ENCODE results near the gene VENTX. TPM values are rescaled to one million over a fixed set of nuclear protein-coding genes. Genes with fewer than 3 reads are reported as not detected.
A peak's percentile ranks its signal among the peaks of the same experiment; 100 is the strongest.

VENTX gene
- total RNA-seq, 1 donor from 2014 or later = not detected

DNA sequence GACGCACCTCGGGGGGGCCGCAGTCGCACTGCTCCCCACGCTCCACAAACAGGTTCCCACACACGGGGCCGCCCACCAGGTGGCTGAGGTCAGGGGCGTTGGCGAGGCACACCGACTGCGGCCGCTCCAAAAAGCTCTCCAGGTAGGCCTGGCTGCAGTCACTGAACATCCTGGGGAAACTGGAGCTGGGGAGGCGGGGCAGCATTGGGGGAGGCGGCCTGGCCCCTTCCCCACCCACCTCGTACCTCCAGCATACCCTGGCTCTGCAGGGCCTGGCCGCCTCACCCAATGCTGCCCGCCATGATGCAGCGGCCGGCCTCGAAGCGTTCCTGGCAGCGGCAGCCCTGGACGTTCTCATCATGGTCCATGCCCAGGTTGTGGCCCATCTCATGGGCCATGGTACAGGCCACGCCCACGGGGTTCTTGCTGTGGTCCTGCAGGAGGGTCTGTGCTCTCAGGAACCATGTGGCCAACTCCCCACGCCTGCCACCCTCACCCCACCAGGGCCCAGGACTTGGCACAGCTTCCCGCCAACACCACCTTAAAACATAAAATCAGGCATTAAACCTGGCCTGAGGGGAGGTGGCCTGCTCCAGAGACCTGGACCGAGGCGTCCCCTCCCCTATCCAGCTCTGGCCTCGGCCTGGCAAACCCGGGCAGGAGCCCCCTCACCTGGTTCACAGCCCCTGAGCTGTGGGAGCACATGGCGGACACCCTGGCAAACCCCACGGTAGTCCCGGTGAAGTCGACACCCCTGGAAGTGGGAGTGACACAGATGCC, 34.1 kb downstream of the VENTX start:
- no peak for DNase-seq (ENCODE audit: low spot score)

DNA sequence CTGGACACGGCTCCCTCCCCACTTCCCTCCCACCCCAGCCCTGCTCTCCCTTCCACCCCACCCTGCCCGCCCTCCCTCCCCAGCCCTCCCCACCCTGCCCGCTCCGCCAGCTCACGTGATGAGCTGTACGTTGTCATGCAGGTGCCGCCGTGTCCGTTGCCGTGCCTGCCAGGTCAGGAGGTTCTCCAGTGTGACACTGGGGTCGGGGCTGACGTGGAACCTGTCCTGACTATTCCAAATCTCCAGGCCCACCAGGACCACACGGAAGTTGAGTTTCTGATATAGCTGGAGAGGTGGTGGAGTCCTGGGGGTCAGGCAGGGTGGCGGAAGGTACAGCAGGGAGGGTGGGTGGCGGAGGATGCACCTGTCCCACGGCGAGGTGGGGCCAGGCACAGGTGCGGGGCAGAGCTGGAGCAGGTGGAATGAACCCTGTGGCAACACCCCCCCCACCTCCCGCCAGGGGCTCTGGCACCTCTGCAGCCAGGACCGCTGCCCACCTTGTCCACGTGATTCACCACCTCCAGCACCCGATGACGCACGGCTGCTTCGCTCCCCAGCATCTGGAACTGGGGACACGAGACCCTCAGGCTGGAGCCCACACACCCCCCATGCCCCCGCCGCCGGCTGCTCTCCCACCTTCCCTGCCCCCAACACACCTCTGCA, 34.8 kb downstream of the VENTX start:
- no peak for DNase-seq (ENCODE audit: low spot score)

DNA sequence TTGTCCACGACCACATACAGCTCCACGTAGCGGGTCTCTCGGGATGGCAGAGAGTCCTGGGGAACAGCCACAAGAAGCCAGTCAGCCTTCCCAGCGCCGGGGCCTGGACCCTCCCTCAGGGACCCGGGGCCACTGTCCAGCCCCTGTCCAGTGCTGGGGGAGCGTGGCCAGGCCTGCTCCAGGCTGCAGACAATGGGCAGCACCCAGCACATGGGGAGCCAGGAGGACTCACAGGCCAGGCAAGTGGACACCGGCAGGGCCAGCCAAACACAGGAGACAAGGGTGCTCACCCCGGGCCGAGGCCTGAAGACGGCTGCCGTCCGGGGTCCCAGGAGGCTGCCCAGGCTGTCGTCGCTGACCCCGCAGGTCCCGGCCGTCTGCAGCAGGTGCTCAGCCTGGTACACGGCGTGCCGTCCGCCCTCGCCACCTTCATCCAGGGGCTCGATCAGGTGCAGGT, 35.3 kb downstream of the VENTX start:
- DNase-seq (ENCODE audit: low spot score) = no peak

DNA sequence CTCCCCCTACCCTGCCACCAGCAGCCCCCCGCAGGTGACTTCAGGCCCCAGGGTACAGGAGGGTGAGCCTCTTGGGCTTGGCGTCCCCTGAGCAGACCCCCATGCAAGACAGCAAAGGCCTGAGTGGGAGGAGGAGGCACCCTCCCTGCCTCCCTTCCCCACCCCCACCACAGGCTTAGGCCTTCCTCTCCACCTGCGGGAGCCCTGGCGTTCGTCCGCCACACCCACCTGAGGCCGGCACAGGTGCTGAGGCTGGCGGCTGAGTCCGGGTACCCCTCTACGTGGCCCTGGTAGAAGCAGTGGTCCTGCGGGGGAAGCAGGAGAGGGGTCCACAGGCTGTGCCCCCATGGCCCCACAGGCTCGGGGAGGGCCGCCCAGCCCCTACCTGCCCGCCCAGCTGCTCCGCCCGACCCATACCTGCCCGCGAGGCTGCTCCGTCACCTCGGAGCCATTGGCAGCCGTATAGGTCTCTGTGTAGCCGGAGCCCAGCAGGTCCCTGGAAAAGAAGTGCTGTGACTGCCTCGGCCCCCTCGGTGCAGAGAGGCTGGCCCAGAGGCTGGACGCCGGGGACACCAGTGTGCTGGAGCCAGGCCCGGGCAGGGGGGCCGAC, 36.0 kb downstream of the VENTX start:
- no peak for DNase-seq (ENCODE audit: low spot score)

DNA sequence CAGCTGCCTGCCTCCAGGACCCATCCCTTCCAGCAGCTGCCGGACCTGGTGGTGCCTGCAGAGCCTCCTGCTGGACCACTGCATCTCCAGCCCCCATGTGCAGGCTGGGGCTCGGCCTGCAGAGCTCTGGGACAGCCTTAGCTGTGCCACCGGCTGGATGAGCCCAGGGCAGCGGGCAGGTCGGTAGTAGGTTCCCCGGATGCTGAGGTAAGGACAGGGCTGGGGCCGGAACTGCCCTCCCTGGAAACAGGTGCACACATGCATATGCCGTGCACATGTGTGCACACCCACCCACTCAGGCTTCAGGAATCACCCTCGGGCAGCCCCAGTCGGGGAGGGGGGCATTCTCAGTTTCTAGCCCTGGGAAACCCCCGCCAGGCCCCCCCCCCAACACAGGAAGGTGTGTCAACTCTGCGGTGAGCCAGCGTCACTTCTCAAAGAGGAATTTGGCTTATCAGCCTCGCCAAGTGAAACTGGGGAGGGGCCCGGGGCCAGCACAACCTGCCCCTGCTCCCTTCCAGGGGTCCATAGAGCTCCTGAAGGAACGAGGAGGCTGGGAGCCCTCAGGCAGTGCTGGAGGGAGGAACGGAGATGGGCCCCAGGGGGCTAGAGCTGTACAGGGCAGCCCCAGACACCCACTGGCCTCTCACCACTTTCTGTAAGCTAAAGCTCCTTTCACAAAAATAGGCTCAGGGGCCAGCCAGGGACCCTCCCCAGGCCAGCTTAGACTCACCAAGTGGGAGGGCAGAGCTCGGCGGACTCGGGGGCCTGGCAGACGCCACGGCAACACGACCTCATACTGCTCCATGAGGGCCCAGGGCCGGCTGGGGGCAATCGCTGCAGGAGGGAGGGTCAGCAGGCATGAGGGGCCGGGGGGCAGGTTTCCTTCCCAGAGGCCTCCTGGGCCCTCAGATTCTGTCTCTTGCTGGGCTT, 37.4 kb downstream of the VENTX start:
- DNase-seq (ENCODE audit: low spot score) = no peak

DNA sequence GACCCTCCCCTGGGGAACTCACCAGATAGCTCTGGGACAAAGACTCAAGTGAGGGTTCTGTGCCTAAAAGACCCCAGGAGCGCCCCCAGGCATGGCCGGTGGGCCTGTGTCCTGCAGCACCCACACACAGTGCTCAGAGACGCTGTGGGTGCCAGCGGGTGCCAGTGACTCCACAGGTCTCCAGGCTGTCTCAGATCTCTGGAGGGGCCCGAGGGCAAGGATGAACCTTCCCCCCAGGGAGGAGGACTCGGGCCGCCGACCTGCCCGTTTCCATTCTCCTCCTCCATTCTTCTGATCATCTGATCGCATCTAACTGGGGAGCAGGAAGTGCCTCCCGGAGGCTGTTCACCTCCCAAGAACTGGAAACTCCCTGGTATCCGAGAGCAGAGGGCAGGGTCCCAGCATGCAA, 38.0 kb downstream of the VENTX start:
- DNase-seq (ENCODE audit: low spot score) = no peak

DNA sequence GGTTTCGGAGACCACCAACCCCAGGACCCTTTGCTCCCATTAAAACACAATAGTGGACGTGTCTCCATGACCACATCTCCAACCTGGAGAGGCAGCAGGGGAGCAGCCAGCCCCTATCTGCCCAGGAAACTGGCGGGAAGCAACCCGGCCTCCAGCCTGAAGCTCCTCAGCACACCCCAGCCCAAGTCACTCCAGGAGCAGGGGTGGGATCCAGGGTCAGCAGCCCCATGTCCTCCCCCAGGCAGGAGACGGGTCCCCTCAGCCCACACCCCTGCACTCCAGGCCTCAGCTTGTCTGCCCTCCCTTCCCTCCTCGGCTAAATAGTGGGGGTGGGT, 38.4 kb downstream of the VENTX start:
- no peak for DNase-seq (ENCODE audit: low spot score)

DNA sequence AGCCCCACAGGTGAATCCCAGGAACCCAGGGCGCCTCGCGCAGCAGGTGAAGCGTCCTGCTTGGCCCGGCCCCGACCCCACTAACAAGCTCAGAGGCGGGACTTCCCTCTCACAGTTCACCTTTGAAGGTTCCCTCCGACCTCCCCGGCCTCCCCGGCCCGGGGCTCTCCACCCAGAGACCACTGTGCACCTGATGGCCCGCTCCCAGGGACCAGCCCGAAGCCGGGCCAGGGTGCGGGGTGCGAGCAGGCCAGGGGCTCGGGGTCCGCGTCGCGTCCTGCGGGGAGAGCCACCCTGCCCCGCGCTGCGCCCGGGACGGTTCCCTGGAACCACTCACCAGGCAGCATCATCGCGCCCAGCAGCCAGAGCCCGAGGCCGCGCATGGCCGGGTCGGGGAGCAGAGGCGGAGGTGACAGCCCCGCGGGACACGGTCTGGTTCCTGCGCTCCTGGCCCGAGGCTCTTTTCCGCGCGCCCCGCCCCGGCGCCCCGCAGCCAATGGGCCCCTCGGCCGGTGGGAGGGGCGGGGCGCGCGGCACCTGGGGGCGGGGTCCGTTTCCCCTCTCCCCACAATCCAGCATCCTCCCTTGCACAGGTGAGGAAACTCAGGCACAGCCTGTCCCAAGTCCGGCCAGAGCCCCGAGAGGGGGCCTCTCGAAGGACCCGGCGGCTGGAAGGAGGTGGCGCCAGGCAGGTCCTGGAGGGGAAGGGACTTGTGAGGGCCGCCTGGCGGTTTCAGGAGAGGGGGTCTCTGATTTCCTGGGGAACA, 39.0 kb downstream of the VENTX start, which contains the start of gene ADAM8:
ADAM8 (minus strand) TSS at position 434 of the 767 bp plus-strand sequence; CDS start at position 383, 51 bp downstream.
- no peak for DNase-seq (ENCODE audit: low spot score)

DNA sequence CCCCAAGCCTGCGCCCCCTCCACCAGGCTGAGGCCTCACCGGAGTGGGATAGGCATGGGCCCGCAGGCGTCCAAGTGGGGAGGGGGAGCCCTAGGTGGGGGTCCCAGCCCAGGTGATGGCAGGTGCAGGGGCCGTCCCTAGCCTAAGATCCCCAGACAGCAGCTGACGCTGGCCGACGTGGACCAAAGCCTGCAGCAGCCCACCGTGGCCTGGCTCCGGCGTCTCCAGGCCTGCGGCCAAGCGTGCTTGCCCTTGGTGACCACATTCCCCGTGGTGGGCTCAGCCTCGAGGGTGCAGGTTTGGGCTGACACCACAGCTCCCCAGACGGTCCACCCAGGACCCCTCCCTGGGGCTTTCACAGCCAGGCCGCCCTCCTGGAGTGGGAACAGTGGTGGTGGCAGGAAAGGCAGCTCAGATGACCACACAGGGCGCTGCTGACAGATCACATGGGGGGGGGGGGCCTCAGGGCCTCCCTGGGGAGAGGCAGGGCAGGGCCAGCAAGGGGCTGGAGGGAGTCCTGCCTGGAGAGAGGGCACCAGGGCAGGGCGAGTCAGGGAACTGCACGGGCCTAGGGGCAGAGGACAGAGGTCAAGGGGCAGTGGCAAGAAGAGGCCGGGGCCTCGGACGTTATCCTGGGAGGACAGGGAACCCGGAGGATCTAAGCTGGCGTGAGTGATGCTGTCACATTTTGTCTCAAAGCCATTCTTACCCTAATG, 39.8 kb downstream of the VENTX start:
- no peak for DNase-seq (ENCODE audit: low spot score)

DNA sequence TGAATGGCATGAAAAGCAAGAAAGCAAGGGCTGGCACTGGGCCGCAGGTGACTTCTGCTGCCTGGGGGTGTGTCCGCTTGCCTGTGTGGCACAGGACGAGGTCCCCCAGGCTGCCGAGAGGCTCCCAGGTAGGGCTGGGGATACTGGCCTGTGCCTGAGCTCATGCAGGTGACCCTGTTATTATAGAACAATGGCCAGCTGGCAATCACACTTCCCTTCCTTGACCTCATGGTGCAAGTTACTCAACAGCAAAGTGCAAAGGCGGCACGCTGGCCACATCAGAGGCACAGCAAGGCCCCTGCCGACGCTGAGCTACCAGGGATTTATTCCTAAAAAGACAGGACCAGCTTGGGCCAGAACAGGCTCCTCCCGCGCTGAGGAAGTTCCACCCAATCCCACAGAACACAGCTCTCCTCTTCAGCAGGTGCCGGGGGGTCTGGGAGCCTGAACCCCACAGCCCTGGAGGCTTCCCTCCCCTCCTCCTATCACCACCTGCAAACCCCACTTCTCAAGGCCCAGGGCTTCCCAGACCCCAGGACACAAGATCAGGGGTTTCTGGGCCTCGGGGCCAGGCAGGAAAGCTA, 40.4 kb downstream of the VENTX start:
- DNase-seq (ENCODE audit: low spot score) = no peak

DNA sequence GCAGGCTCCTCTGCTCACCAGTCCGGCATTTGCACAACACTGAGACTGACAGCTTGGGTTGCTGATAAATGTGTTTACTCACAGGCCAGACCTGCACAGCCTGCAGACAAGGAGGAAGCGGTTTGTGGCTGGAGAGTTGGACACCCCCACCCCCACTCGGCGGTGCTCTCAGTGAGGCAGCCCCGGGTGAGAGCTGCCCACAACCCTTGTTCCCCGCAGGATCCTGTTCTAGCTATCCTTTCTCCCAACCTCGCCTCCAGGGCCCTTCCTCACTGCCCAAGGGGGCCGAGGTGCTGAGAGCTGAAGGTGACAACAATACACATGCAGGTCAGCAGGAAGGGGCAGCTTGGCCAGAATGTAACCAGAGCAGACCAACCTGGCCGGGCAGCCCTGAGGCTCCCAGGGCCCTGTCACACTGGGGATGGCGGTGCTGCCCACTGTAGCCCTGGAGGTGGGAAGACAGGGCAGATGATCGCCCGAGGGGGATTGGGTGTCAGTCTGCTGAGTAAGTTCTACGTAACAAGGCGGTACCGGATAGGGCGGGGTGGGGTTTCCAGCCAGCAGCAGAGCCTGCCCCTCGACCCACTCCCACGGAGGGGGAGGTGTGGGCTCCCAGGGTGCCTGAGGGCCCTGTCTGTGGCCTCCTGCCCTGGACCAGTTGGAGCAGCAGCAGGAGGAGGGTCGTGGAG, 41.1 kb downstream of the VENTX start:
- peak; percentile 44 for DNase-seq (ENCODE audit: low spot score)

DNA sequence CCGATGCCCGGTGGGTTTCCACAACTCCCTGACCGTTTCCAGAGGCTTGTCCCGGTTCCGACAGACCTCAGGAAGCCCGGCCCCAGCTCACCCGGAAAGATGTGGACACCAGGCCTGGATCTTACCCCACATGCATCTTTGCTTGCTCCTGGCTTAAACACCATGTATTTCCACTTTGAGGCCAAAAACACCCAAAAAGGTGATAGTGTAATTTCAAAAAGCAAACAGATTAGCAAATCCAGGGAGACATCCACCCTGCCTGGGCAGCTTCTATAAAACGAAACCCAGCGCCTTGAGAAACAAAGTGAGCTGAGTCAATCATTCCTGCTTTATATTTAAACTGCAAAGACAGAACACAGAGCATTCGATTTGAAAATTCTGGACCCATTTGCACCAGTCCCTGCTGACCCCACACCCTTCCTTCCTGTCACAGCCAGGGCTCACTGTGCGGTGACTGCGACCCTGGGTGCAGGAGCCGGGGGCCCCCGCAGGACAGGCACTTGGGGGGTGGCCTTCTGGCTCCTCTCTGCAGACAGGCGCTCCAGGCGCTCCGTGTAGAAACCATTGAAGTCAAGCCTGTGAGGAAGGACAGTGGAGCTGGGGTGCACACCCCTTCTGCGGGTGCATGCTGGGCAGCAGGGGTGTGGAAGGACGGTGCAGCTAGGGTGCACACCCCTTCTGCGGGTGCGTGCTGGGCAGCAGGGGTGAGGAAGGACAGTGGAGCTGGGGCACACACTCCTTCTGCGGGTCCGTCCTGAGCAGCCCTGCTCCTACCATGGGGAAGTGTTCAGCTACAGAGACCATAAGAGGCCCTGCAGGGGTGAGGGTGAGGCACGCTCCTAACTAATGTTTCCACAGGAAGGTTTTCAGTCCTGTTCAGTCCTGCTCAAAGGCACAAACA, 41.9 kb downstream of the VENTX start:
- DNase-seq (ENCODE audit: low spot score) = no peak

DNA sequence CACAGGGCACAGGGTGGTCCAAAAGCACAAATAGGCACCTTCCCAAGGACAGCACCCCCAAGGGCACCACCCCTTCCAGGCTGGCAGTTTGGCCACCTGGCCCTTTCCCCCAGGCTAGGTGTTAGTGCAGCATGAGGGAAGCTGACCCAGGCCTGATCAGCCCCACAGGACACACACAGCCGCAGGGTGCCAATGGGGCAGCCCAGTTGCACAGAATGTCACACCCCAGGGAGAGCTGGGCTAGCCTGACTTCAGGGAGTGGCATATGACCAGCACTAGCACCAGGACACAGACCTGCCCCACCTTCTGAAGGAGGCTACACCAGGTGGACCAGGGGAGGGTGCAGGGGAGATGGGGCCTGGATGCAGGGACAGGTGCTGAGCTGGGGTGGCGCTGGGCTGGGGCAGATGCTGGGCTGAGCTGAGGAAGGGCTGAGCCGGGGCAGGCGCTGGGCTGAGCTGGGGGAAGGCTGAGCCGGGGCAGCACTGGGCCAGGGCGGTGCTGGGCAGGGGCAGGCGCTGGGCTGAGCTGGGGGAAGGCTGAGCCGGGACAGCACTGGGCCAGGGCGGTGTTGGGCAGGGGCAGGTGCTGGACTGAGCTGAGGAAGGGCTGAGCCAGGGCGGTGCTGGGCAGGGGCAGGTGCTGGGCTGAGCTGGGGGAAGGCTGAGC, 42.9 kb downstream of the VENTX start:
- DNase-seq (ENCODE audit: low spot score) = no peak

DNA sequence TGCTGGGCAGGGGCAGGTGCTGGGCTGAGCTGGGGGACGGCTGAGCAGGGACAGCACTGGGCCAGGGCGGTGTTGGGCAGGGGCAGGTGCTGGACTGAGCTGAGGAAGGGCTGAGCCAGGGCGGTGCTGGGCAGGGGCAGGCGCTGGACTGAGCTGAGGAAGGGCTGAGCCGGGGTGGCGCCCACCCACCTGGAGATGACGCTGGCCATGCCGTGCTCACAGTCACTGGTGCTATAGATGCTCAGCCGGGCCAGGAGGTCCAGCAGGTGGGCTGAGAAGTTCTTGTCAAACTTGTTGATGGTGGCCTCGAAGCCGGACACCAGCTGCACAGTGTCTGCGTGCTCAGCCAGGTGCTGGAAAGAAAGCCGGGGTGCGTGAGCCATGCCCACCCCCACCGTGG, 43.4 kb downstream of the VENTX start:
- DNase-seq (ENCODE audit: low spot score) = no peak

DNA sequence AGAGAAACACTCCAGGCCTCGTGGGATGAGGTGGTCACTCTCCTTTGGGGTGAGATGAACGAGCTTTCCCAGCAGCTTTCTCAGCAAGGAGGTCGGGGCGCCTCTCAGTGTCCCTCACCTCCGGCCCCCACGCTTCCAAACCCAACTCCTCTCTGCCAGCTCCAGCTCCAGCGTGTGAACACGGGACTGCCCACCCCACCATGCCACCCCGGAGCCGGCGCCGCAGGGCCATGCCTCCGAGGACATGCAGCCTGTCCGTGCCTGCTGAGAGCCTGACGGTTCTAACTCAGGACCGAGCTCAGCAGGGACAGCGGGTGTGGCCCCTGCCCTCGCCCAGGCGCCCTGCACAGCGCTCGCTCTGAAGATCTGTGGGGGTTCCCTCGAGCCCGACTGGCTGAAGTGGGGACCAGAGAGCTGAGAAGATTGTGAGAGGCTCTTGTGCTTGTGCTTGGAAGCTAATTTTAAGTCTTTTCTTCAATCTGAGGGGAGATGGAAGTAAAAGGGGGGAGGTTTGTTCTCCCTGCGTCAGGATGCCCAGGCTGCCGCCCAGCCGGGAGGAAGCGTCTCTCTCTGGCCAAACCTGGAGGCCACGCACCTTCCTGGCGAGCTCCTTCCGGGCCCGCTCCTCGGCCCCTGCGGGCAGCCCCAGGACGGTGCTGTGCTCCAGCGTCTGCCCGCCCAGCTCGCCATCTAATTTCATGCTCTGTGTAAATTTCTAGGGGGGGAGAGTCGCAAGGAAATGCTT, 44.1 kb downstream of the VENTX start:
- no peak for DNase-seq (ENCODE audit: low spot score)

DNA sequence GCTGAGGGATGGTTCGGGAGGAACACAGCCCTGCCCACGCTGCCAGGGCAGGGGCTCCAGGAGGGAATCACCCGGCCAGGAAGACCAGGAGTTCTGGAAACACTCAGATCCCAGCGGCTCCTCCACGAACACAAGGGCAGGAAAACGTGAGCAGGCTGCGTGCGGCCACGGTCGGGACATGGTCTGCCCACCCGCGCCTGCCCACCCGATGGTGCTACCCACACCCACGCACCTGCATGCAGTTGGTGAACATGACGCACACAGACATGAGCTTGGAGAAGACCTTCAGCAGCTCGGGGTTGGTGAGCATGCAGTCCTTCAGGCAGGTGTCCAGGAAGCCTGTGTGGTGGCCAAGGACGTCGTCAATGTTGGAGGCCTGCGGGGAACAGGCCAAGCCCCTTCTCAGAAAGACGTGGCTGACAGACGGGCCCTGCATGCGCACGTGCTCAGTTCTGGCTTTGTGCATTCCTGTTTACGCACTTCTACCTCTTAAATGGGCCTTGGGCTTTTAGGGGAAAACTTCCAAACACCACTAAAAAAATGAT, 45.3 kb downstream of the VENTX start:
- DNase-seq (ENCODE audit: low spot score) = no peak

DNA sequence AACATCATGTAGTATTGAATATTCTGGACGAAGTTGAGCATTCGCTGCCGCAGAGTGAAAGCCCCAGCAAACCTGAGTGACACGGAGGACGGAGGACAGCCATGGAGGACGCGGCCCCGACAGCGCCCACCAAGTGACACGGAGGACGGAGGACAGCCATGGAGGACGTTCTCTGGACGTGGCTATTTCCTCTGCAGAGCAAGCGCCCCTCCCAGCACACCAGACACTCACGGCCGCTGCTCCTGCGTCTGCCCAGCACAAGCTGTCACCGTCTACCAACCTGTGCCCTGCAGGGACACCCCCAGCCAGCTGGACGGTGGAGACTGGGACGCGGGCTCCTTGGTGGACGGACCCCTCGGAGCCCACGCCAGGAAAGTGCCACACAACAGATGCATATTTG, 46.3 kb downstream of the VENTX start:
- DNase-seq (ENCODE audit: low spot score) = no peak

All from umbilical cord (tissue), 2 donors.